ENCODE results near the gene SH3BGRL2. TPM values are rescaled to one million over a fixed set of nuclear protein-coding genes. Genes with fewer than 3 reads are reported as not detected.

SH3BGRL2 gene
- total RNA-seq, 2 experiments from 2014 or later, result 0.12 to 0.42 TPM

GRCh38 chr6:79625746-79626145, 5.4 kb upstream of the SH3BGRL2 start:
- no peaks in the 10 kb centered on the region for H3K9me3 Mint-ChIP-seq (ENCODE audit: low read depth)
- peaks cover under 1% of the 10 kb centered on the region for H3K4me1 Mint-ChIP-seq
- no peak for DNase-seq
- ATAC-seq, result no peak
- CTCF ChIA-PET, result no interaction called here
- no peak overlapping the region for H3K27ac Mint-ChIP-seq
- H3K36me3 Mint-ChIP-seq, result no peaks in the 10 kb centered on the region
- H3K27me3 Mint-ChIP-seq, result peaks cover 18% of the 10 kb centered on the region
- no peak overlapping the region for H3K4me3 Mint-ChIP-seq

- Mint-ChIP-seq H3K27ac (no peak overlapping the region), H3K9me3 (ENCODE audit: low read depth) (no peaks in the 10 kb centered on the region), H3K27me3 (peaks cover 25% of the 10 kb centered on the region), H3K36me3 (no peaks in the 10 kb centered on the region), H3K4me3 (no peak overlapping the region), H3K4me1 (peaks cover 5% of the 10 kb centered on the region)
- DNase-seq (no peak), ATAC-seq (no peak)
- CTCF ChIA-PET, result no interaction called here
Measured at GRCh38 chr6:79626811-79627210, 4.3 kb upstream of the SH3BGRL2 start.

GRCh38 chr6:79627422-79627821, 3.7 kb upstream of the SH3BGRL2 start:
- CTCF ChIA-PET, result no interaction called here
- H3K4me3 Mint-ChIP-seq, result no peak overlapping the region
- no peaks in the 10 kb centered on the region for H3K9me3 Mint-ChIP-seq (ENCODE audit: low read depth)
- ATAC-seq, result no peak
- H3K27me3 Mint-ChIP-seq, result peaks cover 30% of the 10 kb centered on the region
- H3K36me3 Mint-ChIP-seq, result no peaks in the 10 kb centered on the region
- no peak for DNase-seq
- H3K4me1 Mint-ChIP-seq, result peaks cover 6% of the 10 kb centered on the region
- H3K27ac Mint-ChIP-seq, result no peak overlapping the region

- Mint-ChIP-seq H3K27me3 (peaks cover 40% of the 10 kb centered on the region), H3K9me3 (ENCODE audit: low read depth) (no peaks in the 10 kb centered on the region)
- CTCF ChIA-PET, result no interaction called here
Measured at GRCh38 chr6:79628466-79629288, 2.5 kb upstream of the SH3BGRL2 start.

DNA sequence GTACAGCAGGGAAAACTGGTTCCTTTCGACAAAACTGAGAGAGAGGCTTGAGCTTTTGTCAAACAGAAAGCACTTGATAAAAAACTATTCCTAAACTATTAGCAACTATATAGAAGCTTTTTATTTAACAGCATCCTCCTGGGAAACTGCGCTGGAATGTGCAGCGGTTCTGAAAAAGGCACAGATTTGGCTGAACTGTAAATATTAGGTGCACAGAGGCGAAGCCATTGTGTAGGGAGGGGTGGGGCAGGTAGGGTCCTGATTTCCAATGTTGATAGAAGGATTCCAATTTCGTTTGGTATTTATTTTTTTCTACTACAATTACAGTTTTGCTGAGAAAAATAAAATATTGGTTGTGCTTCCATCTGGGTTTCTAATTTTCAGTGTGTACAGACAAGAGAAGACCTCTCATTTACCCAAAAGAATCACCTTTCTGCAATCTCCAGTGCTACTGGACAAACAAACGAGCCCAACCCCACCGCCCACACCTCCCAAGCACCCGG, 698 bp upstream of the SH3BGRL2 start:
- Mint-ChIP-seq H3K27ac (no peak overlapping the region), H3K27me3 (peaks cover 54% of the 10 kb centered on the region), H3K4me3 (peak overlapping the region; percentile 64), H3K9me3 (ENCODE audit: low read depth) (no peaks in the 10 kb centered on the region), H3K36me3 (no peaks in the 10 kb centered on the region), H3K4me1 (peaks cover 6% of the 10 kb centered on the region)
- no peak for DNase-seq
- CTCF ChIA-PET, result no interaction called here
- ATAC-seq, result no peak

More at GRCh38 chr6:79628466-79629288, 2.5 kb upstream of the SH3BGRL2 start:
- Mint-ChIP-seq H3K36me3 (no peaks in the 10 kb centered on the region), H3K27ac (no peak overlapping the region), H3K4me1 (peaks cover 6% of the 10 kb centered on the region), H3K4me3 (no peak overlapping the region)
- no peak for DNase-seq
- ATAC-seq, result no peak

DNA sequence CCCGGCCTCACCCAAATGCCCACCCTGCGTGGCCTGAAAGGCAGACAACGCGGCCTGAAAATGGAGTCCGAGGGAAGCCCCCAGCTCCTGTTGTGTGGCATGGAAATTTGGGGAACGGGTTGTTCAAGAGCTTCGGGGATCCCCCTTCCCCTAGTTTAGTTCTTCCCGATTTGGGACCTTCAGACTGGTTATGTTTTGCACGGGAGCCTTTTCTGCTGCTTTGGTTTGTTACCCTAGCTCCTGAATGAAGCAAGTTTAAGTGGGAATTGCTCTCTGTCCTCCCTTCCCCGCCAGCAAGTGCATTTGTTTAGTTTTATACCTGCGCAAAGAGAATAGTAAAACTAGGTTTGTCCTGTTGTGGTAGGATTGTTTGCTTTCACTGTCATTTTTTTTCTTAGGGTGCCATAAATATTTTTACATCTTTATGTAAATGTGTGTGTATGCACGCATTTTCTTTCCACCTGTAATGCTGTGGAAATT, 604 bp downstream of the SH3BGRL2 start:
- CTCF ChIA-PET, result no interaction called here
- no peaks in the 10 kb centered on the region for H3K36me3 Mint-ChIP-seq
- H3K27me3 Mint-ChIP-seq, result peaks cover 57% of the 10 kb centered on the region
- no peaks in the 10 kb centered on the region for H3K9me3 Mint-ChIP-seq (ENCODE audit: low read depth)
- DNase-seq, result no peak
- ATAC-seq, result no peak
- peak overlapping the region; percentile 64 for H3K4me3 Mint-ChIP-seq
- peaks cover 6% of the 10 kb centered on the region for H3K4me1 Mint-ChIP-seq
- H3K27ac Mint-ChIP-seq, result no peak overlapping the region

DNA sequence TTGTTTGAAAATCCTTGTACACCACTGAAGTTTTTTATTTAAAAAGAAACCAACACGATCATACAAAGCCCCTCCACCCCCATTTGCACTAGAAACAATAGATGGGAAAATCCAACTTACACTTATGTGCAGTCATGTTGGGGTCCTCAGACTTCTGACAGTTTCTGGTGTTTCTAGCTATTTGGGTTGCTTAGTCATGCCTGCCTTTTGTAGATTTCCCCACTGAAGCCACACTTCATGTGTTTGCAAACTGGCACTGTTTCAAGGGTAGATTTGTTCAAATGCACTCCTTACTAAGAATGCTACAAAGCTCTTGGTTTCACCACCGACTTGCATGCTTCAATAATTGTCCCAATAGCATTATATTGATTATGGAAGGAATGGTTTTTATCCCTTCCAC, 1.5 kb downstream of the SH3BGRL2 start:
- H3K36me3 Mint-ChIP-seq, result no peaks in the 10 kb centered on the region
- DNase-seq, result no peak
- H3K9me3 Mint-ChIP-seq (ENCODE audit: low read depth), result no peaks in the 10 kb centered on the region
- H3K27ac Mint-ChIP-seq, result no peak overlapping the region
- H3K27me3 Mint-ChIP-seq, result peaks cover 57% of the 10 kb centered on the region
- H3K4me1 Mint-ChIP-seq, result peaks cover 6% of the 10 kb centered on the region
- CTCF ChIA-PET, result no interaction called here
- H3K4me3 Mint-ChIP-seq, result no peak overlapping the region
- ATAC-seq, result no peak

- H3K9me3 Mint-ChIP-seq (ENCODE audit: low read depth), result no peaks in the 10 kb centered on the region
- CTCF ChIA-PET, result interaction anchor here (1.5 kb wide), 1 partner anchor 14 kb away, joined by 3 read pairs; no protein-coding TSS in a partner anchor
- ATAC-seq, result no peak
- H3K4me1 Mint-ChIP-seq, result peaks cover 6% of the 10 kb centered on the region
- H3K4me3 Mint-ChIP-seq, result no peak overlapping the region
- no peaks in the 10 kb centered on the region for H3K36me3 Mint-ChIP-seq
- no peak for DNase-seq
- H3K27ac Mint-ChIP-seq, result no peak overlapping the region
- peaks cover 54% of the 10 kb centered on the region for H3K27me3 Mint-ChIP-seq
Measured at GRCh38 chr6:79634491-79635231, 3.5 kb downstream of the SH3BGRL2 start.

DNA sequence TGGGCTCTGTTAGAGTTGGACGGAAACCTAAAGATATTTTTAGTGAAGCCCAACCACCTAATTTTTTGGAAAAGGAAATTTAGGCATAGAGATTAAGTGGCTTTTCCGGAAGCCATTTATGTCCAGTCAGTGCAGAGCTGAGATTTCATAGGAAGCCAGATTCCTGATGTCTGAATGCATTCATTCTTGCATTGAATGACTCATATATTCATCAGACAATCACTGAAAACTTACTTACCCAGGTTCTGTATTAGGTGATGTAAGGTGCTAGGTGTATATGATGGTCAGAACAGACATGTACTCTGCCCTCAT, 4.1 kb downstream of the SH3BGRL2 start:
- Mint-ChIP-seq H3K4me3 (no peak overlapping the region), H3K9me3 (ENCODE audit: low read depth) (no peaks in the 10 kb centered on the region), H3K4me1 (peaks cover 6% of the 10 kb centered on the region), H3K36me3 (no peaks in the 10 kb centered on the region), H3K27ac (no peak overlapping the region), H3K27me3 (peaks cover 51% of the 10 kb centered on the region)
- ATAC-seq (no peak), DNase-seq (no peak)
- CTCF ChIA-PET, result interaction anchor here (1.5 kb wide), 1 partner anchor 14 kb away, joined by 3 read pairs; no protein-coding TSS in a partner anchor

DNA sequence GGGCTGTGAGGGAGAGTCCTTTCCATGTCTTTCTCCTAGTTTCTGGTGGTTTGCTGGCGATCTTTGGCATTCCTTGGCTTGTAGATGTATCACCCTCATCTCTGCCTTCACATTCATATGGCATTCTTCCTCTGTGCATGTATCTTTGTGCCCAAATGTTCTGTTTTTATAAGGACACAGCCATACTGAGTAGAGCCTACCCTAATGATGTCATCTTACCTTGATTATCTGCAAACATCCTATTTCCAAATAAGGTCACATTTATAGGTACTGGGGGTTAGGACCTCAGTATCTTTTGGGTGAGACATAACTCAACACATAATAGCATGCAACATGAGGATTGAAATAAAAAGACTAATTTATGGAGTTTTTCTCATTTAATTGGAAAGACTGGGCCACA, 5.5 kb downstream of the SH3BGRL2 start:
- DNase-seq (no peak), ATAC-seq (no peak)
- peaks cover 37% of the 10 kb centered on the region for H3K27me3 Mint-ChIP-seq
- no peaks in the 10 kb centered on the region for H3K36me3 Mint-ChIP-seq
- H3K9me3 Mint-ChIP-seq (ENCODE audit: low read depth), result no peaks in the 10 kb centered on the region
- H3K4me1 Mint-ChIP-seq, result peaks cover 3% of the 10 kb centered on the region
- no peak overlapping the region for H3K27ac Mint-ChIP-seq
- CTCF ChIA-PET, result no interaction called here
- no peak overlapping the region for H3K4me3 Mint-ChIP-seq

GRCh38 chr6:79640146-79641111, 9.3 kb downstream of the SH3BGRL2 start:
- DNase-seq, result no peak
- H3K36me3 Mint-ChIP-seq, result no peaks in the 10 kb centered on the region
- no peak overlapping the region for H3K4me3 Mint-ChIP-seq
- H3K4me1 Mint-ChIP-seq, result no peaks in the 10 kb centered on the region
- H3K27me3 Mint-ChIP-seq, result peaks cover 12% of the 10 kb centered on the region
- ATAC-seq, result no peak
- H3K9me3 Mint-ChIP-seq (ENCODE audit: low read depth), result no peaks in the 10 kb centered on the region
- no peak overlapping the region for H3K27ac Mint-ChIP-seq
- CTCF ChIA-PET, result interaction anchor here (1.1 kb wide), 1 partner anchor 32 kb away, joined by 3 read pairs; no protein-coding TSS in a partner anchor

DNA sequence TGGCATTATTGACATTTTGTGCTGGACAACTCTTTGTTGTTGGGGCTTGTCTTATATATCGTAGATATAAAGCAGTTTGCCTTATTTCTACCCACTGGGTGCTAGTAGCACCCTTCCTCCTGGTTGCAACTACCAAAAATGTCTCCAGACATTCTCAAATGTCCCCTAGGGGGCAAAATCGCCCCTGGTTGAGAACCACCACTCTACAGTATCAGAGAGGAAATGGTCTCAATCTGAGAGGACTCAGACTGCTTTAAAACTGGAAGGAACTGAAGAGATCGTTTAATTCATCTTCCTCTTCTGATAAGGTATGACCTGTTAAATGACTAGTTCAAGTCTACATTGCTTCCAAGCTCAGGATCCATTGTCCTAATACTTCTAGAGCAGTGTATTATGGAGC, 14.9 kb downstream of the SH3BGRL2 start:
- H3K27me3 Mint-ChIP-seq, result peaks cover 7% of the 10 kb centered on the region
- DNase-seq (no peak), ATAC-seq (peak; percentile 39)
- no peaks in the 10 kb centered on the region for H3K4me1 Mint-ChIP-seq
- no peaks in the 10 kb centered on the region for H3K9me3 Mint-ChIP-seq (ENCODE audit: low read depth)
- no peak overlapping the region for H3K4me3 Mint-ChIP-seq
- CTCF ChIA-PET, result interaction anchor here (1.8 kb wide), 1 partner anchor 27 kb away, joined by 6 read pairs; no protein-coding TSS in a partner anchor
- no peak overlapping the region for H3K27ac Mint-ChIP-seq
- no peaks in the 10 kb centered on the region for H3K36me3 Mint-ChIP-seq

GRCh38 chr6:79646561-79646960, 15.4 kb downstream of the SH3BGRL2 start:
- Mint-ChIP-seq H3K27me3 (peaks cover 7% of the 10 kb centered on the region), H3K4me1 (no peaks in the 10 kb centered on the region)
- CTCF ChIA-PET, result interaction anchor here (1.8 kb wide), 1 partner anchor 26 kb away, joined by 6 read pairs; no protein-coding TSS in a partner anchor

More at GRCh38 chr6:79646561-79646960, 15.4 kb downstream of the SH3BGRL2 start:
- no peak overlapping the region for H3K27ac Mint-ChIP-seq
- ATAC-seq (no peak), DNase-seq (no peak)
- H3K9me3 Mint-ChIP-seq (ENCODE audit: low read depth), result no peaks in the 10 kb centered on the region
- H3K36me3 Mint-ChIP-seq, result no peaks in the 10 kb centered on the region
- H3K4me3 Mint-ChIP-seq, result no peak overlapping the region

Measured in activated CD8-positive, alpha-beta memory T cell treated with anti-CD3 and anti-CD28 coated beads, Interleukin-2, amount 10 ng/mL, durations not matched to agents 7 days and 5 days (primary cell).